Measurements from ENCODE around the gene HOXD4. TPM values are rescaled to one million over a fixed set of nuclear protein-coding genes. Genes with fewer than 3 reads are reported as not detected.

HOXD4 gene
- total RNA-seq, 1 experiment from 2014 or later = 0.61 TPM

GRCh38 chr2:176199902-176200301 lies 48.6 kb downstream of the HOXD4 start:
- DNase-seq (ENCODE audit: low read depth, low spot score) (no peak), ATAC-seq (no peak)
- Histone ChIP-seq H3K4me1 (ENCODE audit: control insufficient read depth in 1 of 2, insufficient read depth in 2 of 2, low read length in 2 of 2) (no peaks in the 10 kb centered on the region), H3K79me2 (ENCODE audit: insufficient read depth, low read length) (no peaks in the 10 kb centered on the region), H4K20me1 (ENCODE audit: insufficient read depth) (no peaks in the 10 kb centered on the region), H3K27ac (ENCODE audit: low read depth, low read length) (no peak overlapping the region), H3K27me3 (ENCODE audit: insufficient read depth, low read length) (0 out of 2 replicates have a peak, but pooled peaks cover 4% of the 10 kb centered on the region), H3K4me3 (replicated peaks in 1 of 2; ENCODE audit: low read depth in 1 of 2, low read length in 2 of 2) (no peak overlapping the region), H3K9ac (ENCODE audit: low read length) (no peak overlapping the region), H3K9me2 (ENCODE audit: insufficient read depth) (no peaks in the 10 kb centered on the region), H2AFZ (ENCODE audit: low read depth, low read length, poor library complexity, severe bottlenecking) (no peak overlapping the region), H3K36me3 (ENCODE audit: control insufficient read depth in 1 of 2, insufficient read depth in 2 of 2, low read length in 2 of 2) (no peaks in the 10 kb centered on the region), H3K4me2 (ENCODE audit: low read length) (no peak overlapping the region), H3K9me3 (ENCODE audit: control insufficient read depth in 1 of 2, insufficient read depth in 1 of 2, low read depth in 1 of 2, low read length in 2 of 2) (no peaks in the 10 kb centered on the region)
- ChIA-PET CTCF (interaction anchor here (0.5 to 0.7 kb wide), 2 partner anchors 69 to 88 kb away, joined by 3 read pairs; no protein-coding TSS in a partner anchor), POLR2A (no interaction called here), RAD21 (ENCODE audit: low non-redundant PET in 1 of 2, low total read pairs in 2 of 2, uncharacterized antibody in 2 of 2, unreplicated experiment in 2 of 2) (no interaction called here)
- intact Hi-C loops (cut with micrococcal nuclease) = no loop called here
- TF ChIP-seq EZH2 (IDR thresholded peaks at IDR 0.05) (no peak), TCF7L2 (IDR thresholded peaks at IDR 0.05; ENCODE audit: borderline replicate concordance, extremely low read depth, insufficient read depth, insufficient read length) (no peak), SP1 (IDR thresholded peaks at IDR 0.05; ENCODE audit: low read depth) (no peak), FOSL1 (IDR thresholded peaks at IDR 0.05; ENCODE audit: low read depth) (no peak), SIN3A (IDR thresholded peaks at IDR 0.05; ENCODE audit: low read depth) (no peak), SRF (IDR thresholded peaks at IDR 0.05; ENCODE audit: low read depth) (no peak), POLR2AphosphoS5 (IDR thresholded peaks at IDR 0.05; ENCODE audit: low read depth, low read length) (no peak), REST (IDR thresholded peaks at IDR 0.05; ENCODE audit: low read depth) (no peak), ZBTB33 (IDR thresholded peaks at IDR 0.05; ENCODE audit: extremely low read depth, insufficient replicate concordance, low read length) (no peak), ELF1 (IDR thresholded peaks at IDR 0.05; ENCODE audit: borderline replicate concordance, low read depth) (no peak), POLR2A (IDR thresholded peaks at IDR 0.05; ENCODE audit: borderline replicate concordance, extremely low read depth, insufficient read depth, insufficient read length) (no peak), CTCF (IDR thresholded peaks at IDR 0.05 in 2 of 3, conservative IDR thresholded peaks at IDR 0.05 in 1 of 3; ENCODE audit: borderline replicate concordance in 1 of 3, insufficient read depth in 1 of 3, low read depth in 2 of 3, low read length in 2 of 3) (no peak), YY1 (IDR thresholded peaks at IDR 0.05; ENCODE audit: extremely low read depth, insufficient replicate concordance, low read depth, low read length) (no peak), ZNF274 (IDR thresholded peaks at IDR 0.05; ENCODE audit: low read depth, low read length) (no peak), EZH2phosphoT487 (IDR thresholded peaks at IDR 0.05; ENCODE audit: borderline replicate concordance) (no peak), EGR1 (IDR thresholded peaks at IDR 0.05; ENCODE audit: low read depth) (no peak), RAD21 (IDR thresholded peaks at IDR 0.05; ENCODE audit: low read depth) (no peak), ATF3 (IDR thresholded peaks at IDR 0.05) (no peak), JUND (IDR thresholded peaks at IDR 0.05) (no peak)
- BruUV-seq (replicated peaks) = no TSS peak
